Measurements from ENCODE around the gene CHST1.

DNA sequence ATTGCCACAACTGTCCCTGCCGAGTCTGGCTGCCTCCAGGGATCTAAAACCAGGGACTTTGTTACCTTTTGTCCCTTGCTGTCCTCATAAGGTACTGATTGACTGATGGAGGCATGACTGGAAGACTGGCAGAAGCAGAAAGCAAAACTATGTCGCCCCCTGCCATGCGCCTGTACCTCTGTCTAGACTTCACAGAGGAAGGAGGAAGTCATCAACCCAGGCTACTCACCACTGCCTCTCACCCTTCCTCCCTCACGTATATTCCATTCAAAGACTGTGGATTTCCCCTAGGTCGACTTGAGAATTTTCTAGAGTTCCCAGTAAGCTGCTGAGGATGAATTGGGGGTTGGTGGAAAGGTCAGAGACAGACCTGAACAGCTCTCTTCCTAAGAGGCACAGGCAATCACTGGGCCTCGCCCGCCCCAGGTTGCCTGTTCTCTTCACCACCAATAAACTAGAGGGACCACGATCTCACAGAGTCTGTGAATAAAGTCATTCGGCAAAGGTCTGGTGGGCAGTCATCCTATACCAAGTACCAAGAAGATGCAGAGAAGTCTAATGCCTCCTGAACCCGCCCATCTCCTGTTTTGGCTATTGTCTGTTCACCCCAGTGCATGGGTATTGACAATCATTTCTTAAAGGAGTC is 27.5 kb upstream of the CHST1 start:
- TF ChIP-seq, protein P1, sequence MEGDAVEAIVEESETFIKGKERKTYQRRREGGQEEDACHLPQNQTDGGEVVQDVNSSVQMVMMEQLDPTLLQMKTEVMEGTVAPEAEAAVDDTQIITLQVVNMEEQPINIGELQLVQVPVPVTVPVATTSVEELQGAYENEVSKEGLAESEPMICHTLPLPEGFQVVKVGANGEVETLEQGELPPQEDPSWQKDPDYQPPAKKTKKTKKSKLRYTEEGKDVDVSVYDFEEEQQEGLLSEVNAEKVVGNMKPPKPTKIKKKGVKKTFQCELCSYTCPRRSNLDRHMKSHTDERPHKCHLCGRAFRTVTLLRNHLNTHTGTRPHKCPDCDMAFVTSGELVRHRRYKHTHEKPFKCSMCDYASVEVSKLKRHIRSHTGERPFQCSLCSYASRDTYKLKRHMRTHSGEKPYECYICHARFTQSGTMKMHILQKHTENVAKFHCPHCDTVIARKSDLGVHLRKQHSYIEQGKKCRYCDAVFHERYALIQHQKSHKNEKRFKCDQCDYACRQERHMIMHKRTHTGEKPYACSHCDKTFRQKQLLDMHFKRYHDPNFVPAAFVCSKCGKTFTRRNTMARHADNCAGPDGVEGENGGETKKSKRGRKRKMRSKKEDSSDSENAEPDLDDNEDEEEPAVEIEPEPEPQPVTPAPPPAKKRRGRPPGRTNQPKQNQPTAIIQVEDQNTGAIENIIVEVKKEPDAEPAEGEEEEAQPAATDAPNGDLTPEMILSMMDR (IDR thresholded peaks at IDR 0.05) = no peak
- no peak for TF ChIP-seq POLR2A (IDR thresholded peaks at IDR 0.05)

Measured in testis (tissue), 2 donors.